K562 (cell line): ENCODE data around the gene CCL13. TPM values are rescaled to one million over a fixed set of nuclear protein-coding genes. Genes with fewer than 3 reads are reported as not detected.

Experiments
- CBX5 ChIP-seq: IDR thresholded peaks from 2 replicates; pipeline ENCODE4 v1.6.1; 2014; ENCODE audit warnings: low read depth, borderline replicate concordance
- FUS ChIP-seq: fragments of 200-400 bp; formaldehyde crosslinking; optimal IDR thresholded peaks from 2 replicates; pipeline ENCODE3; 2017; ENCODE audit warnings: low read depth, low read length
- HDAC3 ChIP-seq: fragments of 450-650 bp; IDR thresholded peaks from 2 replicates; pipeline ENCODE4 v1.6.1; 2018; ENCODE audit warnings: borderline replicate concordance, mild to moderate bottlenecking, moderate library complexity; ENCODE audit not compliant: partially characterized antibody
- L3MBTL2 ChIP-seq: fragments of 450-650 bp; IDR thresholded peaks from 2 replicates; pipeline ENCODE4 v1.6.1; 2016; ENCODE audit warnings: mild to moderate bottlenecking, moderate library complexity
- MEF2A ChIP-seq: IDR thresholded peaks from 2 replicates; pipeline ENCODE4 v1.6.1; 2011; ENCODE audit warnings: low read depth, mild to moderate bottlenecking, low read length, moderate library complexity; ENCODE audit not compliant: control insufficient read depth
- PRPF4 ChIP-seq: fragments of 200-400 bp; formaldehyde crosslinking; IDR thresholded peaks from one replicate; pipeline ENCODE4 v1.6.1; 2017; ENCODE audit warnings: low read length, low read depth, mild to moderate bottlenecking; ENCODE audit not compliant: insufficient read depth, poor library complexity, severe bottlenecking
- RNF2 ChIP-seq: sonication (generic); IDR thresholded peaks from 2 replicates; pipeline ENCODE4 v1.6.1; 2016
- SETDB1 ChIP-seq: IDR thresholded peaks from one replicate; pipeline ENCODE4 v1.6.1; 2012; ENCODE audit warnings: low read length, control low read depth, inconsistent platforms
- SMAD1 ChIP-seq: fragments of 150-350 bp; IDR thresholded peaks from 2 replicates; pipeline ENCODE4 v1.6.1; 2014; ENCODE audit warnings: low read length, low read depth; ENCODE audit not compliant: partially characterized antibody
- polyA plus RNA-seq, 8 experiments: library from polyadenylated mRNA; depleted of rRNA in 4 of 8; stranded (reverse) in 5 of 8; unstranded in 3 of 8; fragments of >200 nt; fragmentation: Nextera tagmentation in 2 of 8; fragmentation: Illumina TruSeq in 1 of 8; extraction: Ambion mirVana in 2 of 8; extraction: Trizol in 1 of 8; gene quantifications; 2 replicates each; pipeline versions ENCODE4 v1.2.1 to v1.2.3, GENCODE V29; 2011 to 2014; ENCODE audit warnings: inconsistent platforms in 1 of 8, missing spikeins in 1 of 8
- total RNA-seq, 7 experiments: library from RNA; depleted of rRNA in 6 of 7; stranded (reverse); fragments of >200 nt in 6 of 7; fragmentation: Illumina TruSeq in 2 of 7; extraction: Trizol in 2 of 7; gene quantifications; 2 replicates each; pipeline versions ENCODE4 v1.2.1 to v1.2.3, GENCODE V29; 2011 to 2021; ENCODE audit warnings: low replicate concordance in 1 of 7
- TF ChIP-seq, protein P1 (sequence below): sonication (generic); formaldehyde crosslinking; IDR thresholded peaks from 2 replicates; pipeline ENCODE4 v1.8.0; 2023; ENCODE audit warnings: mild to moderate bottlenecking, missing genetic modification reagents
- TF ChIP-seq, protein P2 (sequence below): fragments of 250-450 bp; sonication (Bioruptor Pico); IDR thresholded peaks from 2 replicates; pipeline ENCODE4 v1.4.0; 2020; ENCODE audit warnings: mild to moderate bottlenecking, moderate library complexity, borderline replicate concordance
- TF ChIP-seq, protein P3 (sequence below), 3 experiments: fragments of 200-800 bp in 1 of 3; sonication (Bioruptor generic) in 1 of 3; sonication (generic) in 1 of 3; formaldehyde crosslinking in 1 of 3; IDR thresholded peaks; 2 replicates each; pipeline versions ENCODE4 v1.6.1 to v1.8.0; 2016 to 2022; ENCODE audit warnings: mild to moderate bottlenecking in 2 of 3, missing compliant biosample characterization in 2 of 3, missing genetic modification characterization in 2 of 3, missing genetic modification reagents in 1 of 3
- TF ChIP-seq, protein P4 (sequence below): IDR thresholded peaks from 2 replicates; pipeline ENCODE4 v1.6.1; 2011; ENCODE audit not compliant: insufficient read length; ENCODE audit errors: extremely low read depth

Gene CCL13
- total and polyA plus RNA-seq, 9 of the 15 experiments (the other 6 are each of a cell fraction or from before 2014, with no cell fraction given), result not detected

DNA sequence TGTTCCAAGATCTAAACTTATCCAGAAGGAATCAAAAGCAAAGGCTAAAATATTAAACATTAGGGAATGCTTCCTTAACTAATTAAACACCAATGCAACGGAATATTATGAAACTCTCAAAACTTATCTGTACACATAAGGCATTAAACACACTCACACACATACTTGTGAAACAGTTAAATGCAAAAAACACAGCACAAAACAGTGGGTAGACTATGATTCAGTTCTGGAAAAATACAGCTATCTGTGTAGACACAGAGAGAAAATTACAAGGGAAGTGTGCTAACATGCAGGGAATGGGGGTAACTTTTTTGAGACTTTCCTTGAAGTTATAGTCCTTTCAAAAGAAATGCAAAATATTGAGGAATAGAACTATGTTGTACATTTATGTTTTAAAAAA is 43.4 kb downstream of the CCL13 start (continued):
- TF ChIP-seq, protein P1, sequence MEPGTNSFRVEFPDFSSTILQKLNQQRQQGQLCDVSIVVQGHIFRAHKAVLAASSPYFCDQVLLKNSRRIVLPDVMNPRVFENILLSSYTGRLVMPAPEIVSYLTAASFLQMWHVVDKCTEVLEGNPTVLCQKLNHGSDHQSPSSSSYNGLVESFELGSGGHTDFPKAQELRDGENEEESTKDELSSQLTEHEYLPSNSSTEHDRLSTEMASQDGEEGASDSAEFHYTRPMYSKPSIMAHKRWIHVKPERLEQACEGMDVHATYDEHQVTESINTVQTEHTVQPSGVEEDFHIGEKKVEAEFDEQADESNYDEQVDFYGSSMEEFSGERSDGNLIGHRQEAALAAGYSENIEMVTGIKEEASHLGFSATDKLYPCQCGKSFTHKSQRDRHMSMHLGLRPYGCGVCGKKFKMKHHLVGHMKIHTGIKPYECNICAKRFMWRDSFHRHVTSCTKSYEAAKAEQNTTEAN (CRISPR knock-in tag), result no peak
- TF ChIP-seq PRPF4, result no peak
- TF ChIP-seq SMAD1, result no peak
- TF ChIP-seq, protein P2, sequence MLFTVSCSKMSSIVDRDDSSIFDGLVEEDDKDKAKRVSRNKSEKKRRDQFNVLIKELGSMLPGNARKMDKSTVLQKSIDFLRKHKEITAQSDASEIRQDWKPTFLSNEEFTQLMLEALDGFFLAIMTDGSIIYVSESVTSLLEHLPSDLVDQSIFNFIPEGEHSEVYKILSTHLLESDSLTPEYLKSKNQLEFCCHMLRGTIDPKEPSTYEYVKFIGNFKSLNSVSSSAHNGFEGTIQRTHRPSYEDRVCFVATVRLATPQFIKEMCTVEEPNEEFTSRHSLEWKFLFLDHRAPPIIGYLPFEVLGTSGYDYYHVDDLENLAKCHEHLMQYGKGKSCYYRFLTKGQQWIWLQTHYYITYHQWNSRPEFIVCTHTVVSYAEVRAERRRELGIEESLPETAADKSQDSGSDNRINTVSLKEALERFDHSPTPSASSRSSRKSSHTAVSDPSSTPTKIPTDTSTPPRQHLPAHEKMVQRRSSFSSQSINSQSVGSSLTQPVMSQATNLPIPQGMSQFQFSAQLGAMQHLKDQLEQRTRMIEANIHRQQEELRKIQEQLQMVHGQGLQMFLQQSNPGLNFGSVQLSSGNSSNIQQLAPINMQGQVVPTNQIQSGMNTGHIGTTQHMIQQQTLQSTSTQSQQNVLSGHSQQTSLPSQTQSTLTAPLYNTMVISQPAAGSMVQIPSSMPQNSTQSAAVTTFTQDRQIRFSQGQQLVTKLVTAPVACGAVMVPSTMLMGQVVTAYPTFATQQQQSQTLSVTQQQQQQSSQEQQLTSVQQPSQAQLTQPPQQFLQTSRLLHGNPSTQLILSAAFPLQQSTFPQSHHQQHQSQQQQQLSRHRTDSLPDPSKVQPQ, result no peak
- no peak for TF ChIP-seq FUS
- no peak for TF ChIP-seq HDAC3
- TF ChIP-seq, protein P3, sequence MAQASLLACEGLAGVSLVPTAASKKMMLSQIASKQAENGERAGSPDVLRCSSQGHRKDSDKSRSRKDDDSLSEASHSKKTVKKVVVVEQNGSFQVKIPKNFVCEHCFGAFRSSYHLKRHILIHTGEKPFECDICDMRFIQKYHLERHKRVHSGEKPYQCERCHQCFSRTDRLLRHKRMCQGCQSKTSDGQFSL (CRISPR knock-in tag; IDR thresholded peaks at IDR 0.05), result no peak
- TF ChIP-seq, protein P3 (tag; IDR thresholded peaks at IDR 0.05), result no peak
- TF ChIP-seq L3MBTL2, result no peak
- no peak for TF ChIP-seq CBX5
- TF ChIP-seq MEF2A, result no peak
- no peak for TF ChIP-seq RNF2
- TF ChIP-seq, protein P4, sequence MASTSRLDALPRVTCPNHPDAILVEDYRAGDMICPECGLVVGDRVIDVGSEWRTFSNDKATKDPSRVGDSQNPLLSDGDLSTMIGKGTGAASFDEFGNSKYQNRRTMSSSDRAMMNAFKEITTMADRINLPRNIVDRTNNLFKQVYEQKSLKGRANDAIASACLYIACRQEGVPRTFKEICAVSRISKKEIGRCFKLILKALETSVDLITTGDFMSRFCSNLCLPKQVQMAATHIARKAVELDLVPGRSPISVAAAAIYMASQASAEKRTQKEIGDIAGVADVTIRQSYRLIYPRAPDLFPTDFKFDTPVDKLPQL, result no peak
- TF ChIP-seq SETDB1, result no peak
